HG03342 (cell line): ENCODE data around the gene GPR31.
"Not testable (repeated sequence)": the region's sequence is repeated elsewhere in the genome, so short reads cannot be mapped to it uniquely, and the experiment has no call there.

Experiments
- ATAC-seq: cut with Tn5 transposase; IDR thresholded peaks from one replicate; pipeline ENCODE4 v1.9.1; 2021; ENCODE audit warnings: mild to moderate bottlenecking, moderate library complexity; ENCODE audit not compliant: unreplicated experiment

GPR31 gene, protein sequence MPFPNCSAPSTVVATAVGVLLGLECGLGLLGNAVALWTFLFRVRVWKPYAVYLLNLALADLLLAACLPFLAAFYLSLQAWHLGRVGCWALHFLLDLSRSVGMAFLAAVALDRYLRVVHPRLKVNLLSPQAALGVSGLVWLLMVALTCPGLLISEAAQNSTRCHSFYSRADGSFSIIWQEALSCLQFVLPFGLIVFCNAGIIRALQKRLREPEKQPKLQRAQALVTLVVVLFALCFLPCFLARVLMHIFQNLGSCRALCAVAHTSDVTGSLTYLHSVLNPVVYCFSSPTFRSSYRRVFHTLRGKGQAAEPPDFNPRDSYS

DNA sequence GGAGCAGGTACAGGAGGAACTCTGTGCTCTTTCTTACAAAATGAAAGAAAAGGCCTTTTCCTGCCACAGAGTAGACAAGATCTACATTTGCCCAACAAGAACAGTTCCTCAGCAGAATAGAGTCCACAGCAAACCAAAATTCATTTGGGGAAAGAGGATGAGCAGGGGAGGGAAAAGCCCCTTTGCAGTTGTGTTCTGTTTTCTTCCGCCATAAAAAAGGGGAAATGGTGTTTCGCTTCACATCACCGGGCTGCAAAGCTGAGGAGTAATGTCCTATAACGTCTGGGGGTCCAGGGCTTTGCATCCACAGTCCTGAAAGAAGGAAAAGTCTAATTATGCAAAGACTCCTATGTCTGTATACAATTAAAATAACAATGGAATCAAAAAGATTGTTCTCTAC lies at the start of gene GPR31:
GPR31 (minus strand) TSS at position 118 of the 400 bp plus-strand sequence. CDS start 149 bp downstream, outside the sequence.
- ATAC-seq: no peak

DNA sequence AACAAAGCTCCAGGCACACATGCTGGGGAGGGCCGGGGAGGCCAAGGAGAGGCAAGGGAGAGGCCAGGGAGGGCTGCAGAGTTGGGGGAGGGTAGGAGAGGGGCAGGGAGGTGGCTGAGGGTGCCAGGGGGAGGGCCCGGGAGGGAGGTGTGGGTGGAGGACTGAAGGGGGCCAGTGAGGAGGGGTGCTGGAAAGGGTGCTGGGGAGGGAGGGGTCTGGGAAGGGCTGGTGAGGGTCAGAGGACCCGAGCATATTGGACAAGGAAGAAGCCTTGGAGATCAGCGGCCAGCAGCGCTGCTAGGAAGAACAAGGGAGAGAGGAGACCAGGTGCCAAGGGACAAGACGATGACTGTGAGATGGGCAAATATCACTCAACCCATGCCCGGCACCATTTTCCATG lies 49.7 kb upstream of the GPR31 start:
- ATAC-seq: no peak

DNA sequence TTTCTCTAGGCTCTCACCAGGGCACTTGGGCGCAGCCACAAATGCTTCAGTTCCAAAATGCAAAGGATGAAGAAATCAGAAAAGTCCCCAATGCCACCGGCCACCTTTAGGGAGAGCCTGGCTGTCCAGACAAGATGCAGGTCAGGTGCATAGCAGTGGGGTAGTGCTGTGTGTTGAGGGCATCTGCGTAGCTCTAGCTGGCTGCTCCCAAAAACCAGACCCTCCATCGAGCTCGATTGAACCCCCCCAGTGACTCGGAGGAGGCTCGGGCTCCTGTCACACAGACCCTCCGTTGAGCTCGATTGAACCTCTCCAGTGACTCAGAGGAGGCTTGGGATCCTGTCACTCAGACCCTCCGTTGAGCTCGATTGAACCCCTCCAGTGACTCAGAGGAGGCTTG lies 47.5 kb upstream of the GPR31 start:
- ATAC-seq: not testable (repeated sequence)

DNA sequence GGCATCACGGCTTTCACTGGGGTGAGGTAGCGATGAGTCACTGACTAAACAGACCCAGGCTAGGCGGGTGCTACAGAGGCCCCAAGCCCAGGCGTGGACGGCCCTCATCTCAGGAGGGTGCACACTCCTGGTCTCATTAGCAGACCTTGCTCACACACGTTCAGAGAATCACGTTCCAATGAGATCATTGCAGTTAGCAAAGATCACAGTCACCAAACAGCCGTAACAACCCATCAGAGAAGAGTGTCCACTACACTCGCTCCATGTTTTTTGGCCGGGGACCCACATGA lies 46.2 kb upstream of the GPR31 start:
- not testable (repeated sequence) for ATAC-seq

DNA sequence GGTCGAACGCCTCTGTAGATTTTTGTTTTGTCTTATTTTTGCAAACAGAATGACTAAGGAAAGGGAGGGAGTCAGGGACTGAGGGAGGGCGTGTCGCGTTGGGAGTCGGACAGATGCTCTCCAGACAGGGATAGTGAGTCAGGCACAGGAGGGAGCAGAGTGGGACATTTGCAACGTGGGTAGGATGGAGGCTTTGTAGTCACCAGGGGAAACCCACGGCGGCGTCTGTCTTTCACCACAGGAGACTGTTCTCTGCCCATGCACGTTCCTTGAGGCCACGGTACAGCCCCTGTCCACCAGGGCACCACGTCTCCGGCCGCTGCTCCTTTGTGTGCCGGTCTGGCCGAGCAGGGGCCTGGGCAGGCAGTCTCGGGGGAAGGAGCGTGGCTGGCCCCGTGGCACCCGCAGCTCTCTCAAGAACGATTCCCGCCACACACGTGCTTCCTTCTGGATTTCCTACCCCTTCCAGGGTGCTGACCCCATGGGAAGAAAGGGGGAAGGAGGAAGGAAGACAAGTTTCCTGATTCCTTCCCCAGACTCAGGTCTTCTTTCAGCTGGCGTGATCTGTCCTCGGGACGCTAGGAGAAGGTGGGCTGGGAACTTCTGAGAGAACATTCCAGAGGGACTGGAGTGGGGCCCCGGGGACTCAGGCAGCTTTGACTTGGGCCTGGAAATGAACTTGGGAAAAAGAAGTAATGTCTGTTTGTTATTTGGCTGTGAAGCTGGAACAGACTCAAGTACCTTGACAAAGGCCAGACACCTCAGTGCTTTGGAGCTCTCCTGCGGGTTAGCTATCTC lies 45.7 kb upstream of the GPR31 start:
- not testable (repeated sequence) for ATAC-seq

DNA sequence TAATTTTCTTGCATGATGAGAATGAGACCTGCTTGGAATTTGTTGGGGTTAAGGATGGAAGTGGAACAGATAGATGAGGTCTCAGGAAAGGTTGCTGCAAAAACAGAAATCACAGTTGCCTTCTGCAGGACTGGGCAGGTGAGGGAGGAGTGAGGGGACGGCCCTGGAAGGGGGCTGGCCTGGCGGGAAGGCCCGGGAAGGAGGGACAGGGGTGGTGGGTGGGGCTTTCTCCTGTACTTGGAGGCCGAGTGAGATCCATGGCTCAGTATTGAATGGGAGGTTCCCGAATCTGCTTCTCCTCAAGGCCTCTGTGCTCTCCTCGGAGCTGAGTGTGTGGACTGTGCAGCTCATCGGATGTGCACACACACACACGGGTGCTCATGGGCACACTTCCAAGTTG lies 44.8 kb upstream of the GPR31 start:
- ATAC-seq: not testable (repeated sequence)

DNA sequence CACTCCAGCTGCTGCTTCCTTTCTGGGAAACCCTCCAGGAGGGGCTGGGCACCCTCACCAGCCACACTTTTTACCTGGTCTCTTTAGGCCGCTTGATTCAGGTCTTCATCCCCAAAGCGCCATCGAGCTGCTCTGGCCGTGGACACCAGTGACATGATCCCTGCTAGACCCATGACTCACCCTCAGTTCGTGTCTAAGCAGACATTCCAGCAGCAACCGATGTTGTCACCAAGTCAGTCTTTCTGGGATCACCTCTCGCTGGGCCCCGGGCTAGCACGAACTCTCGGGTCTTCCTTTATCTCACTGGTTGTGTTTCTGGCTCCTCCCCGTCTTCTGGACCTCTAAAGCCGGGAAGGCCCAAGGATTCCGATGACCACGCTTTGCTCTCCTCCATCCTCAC lies 43.0 kb upstream of the GPR31 start:
- ATAC-seq: no peak

DNA sequence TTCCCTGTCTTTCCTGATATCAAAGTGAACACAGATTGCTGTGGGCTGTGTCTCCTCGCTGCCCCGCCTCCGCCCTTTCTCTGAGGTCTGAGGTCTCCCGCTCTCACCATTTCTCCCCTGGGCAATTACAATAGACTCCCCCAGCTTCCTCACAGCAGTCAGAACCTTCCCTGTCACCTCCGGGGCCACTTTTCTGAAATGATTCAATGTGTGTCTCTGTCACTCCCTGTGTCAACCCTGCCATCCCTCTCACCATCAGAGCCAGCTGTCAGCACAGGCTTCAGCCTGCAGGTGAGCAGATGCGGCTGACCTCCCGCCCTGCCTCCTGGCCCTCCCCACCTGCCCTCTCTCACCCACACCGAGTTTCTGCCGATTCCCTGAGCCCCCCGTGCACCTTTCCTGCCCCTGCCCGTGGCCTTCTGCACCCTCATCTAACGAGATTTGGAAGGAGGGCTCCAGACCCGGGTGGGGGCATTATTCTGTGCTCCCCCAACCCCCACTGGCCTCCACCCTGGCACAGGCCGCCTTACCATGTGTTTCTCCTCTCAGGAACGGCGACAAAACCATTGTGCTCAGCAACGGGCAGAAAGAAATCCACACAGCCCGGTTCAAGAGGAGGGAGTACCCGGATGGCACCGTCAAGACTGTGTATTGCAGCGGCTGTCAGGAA lies 38.3 kb upstream of the GPR31 start:
- ATAC-seq: not testable (repeated sequence)

DNA sequence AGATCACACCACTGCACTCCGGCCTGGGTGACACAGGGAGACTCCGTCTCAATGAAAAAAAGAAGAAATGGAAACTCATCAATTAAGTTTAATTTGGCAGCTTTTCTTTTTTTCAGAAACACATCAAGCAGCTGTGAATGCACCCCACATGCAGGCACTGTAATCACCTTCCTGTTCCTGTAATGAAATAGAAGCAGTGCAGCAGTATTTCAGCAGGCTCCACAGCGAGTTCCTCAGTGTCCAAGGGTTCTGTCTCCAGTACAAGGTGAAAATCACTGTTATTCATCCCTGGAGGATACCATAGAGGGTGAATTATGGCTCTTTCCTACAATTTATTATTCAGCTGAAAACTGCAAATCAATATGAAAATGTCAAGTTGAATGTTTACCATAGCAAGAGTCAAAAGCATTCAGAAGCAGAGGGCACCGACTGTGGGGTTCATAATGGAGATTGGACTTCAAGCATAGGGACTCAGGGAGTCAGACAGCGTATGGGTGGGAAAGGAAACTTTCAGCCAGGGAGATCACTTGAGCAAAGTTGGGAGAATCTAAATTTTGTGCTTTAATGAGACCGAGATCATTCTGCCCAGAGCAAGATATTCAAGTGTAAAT lies 35.8 kb upstream of the GPR31 start:
- not testable (repeated sequence) for ATAC-seq

DNA sequence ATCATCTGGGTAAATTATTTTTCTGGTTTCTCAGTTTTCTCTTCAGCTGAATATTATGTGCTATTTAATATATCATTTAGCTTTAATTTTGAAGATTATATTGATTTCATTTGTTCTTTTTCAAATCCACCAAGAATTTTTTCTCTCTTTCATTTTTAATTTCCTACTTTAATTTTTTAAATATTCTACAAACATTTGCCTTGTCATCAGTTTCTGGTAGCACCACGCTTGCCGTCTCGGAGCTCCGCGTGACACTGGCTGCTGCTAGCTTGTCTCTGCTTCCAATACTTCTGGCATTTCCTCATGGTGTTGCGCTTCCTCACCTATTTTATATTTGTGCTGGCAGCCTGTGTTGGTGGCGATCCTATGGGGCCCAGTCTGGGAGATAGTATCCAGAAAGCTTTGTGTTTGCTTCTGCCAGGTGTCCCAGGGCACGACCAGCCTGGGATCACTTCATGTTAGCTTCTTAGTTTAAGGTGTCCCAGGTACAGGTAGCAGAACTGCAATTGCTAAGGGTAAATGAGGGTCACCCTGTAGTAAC lies 33.3 kb upstream of the GPR31 start:
- ATAC-seq: not testable (repeated sequence)

DNA sequence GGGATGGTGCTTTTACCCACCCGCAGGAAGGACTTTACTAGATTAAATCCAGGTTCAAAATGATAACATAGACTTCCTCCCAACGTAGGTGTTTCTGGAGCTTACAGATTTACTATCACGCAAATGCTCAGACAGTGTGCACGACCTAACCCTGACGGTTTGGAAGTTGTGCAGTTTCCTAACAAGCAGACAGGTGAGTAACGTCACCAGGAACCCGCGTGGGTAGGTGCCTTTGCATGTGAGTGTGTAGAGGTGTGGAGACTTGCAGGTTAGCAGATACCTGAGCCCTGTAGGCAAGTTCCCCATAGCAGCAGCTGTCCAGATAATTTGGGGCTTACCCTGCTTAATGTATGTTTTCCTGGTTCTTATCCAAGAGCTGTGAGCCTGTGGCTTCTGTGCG lies 29.5 kb upstream of the GPR31 start:
- ATAC-seq: not testable (repeated sequence)

DNA sequence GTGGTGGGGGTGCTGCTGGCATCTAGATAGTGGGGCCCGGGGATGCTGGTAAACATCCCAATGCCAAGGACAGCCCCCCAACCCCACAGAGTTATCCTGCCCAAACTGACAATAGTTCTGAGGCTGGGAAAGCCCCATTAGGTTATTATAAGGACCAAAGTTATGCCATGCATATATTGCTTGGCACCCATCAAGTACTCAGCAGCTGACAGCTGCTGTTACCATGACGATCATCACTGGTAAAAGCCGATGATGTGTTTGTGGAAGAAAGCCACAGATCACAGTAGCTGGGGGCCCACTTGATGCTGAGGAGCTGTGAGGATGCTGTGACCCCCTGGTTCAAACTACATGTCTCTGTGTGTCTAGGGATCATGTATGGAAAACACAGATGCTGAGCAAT lies 27.3 kb upstream of the GPR31 start:
- ATAC-seq: not testable (repeated sequence)

DNA sequence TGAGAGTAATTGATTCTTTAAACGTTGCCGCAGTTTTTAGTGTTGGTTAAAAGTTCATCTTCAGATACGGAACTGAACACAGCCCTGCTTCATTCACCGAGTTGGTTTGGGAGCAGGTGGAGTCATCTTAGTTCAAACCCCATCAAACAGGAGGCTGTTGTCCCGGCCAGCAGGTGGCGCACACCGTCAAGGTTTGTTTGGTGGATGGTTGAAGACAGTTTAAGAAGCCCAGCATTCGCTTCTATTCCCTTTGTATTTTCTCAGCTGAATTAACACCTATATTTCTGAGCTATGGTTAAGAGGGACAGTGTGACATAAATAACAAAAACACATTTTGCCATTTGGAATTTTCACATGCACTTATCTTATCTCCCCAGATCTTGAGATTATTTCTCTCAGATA lies 25.1 kb upstream of the GPR31 start:
- ATAC-seq: peak; percentile 85

DNA sequence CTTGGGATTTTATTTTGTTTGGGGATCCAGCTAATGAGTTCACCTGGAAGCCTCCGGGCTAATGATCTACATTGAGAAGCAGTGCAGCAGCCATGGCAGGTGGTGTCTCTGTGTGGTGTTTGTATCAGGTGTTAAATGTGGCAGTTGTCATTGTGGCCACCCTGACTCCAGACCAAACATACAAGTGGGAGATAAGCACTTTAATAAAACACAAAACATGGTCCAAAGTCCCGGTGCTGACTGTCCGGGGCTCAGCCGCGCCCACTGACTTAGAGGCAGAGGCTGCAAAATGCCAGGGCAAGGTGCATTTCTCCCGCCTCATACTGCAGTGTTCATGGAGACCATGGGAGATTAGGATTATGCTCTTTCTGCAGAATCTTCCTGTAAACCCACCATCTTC lies 23.6 kb upstream of the GPR31 start:
- ATAC-seq: not testable (repeated sequence)

DNA sequence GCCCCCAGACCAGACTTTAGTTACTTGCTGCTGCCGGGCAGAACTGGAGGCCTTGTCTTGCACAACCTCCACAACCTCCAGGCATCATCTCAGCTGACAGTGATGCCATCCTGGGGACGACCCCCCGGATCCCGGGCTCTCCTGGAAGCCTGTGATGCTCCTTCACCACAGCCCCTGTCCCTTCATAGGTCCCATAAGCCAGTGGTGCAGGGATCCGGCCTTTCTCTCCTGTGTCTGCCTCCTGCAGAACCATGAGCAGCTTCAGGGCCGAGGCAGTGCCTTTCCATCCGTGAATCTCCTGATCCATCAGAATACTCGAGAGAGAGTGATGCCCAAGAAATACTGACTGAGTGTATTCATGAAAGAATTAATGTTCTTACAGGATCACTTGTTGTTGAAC lies 22.3 kb upstream of the GPR31 start:
- not testable (repeated sequence) for ATAC-seq

DNA sequence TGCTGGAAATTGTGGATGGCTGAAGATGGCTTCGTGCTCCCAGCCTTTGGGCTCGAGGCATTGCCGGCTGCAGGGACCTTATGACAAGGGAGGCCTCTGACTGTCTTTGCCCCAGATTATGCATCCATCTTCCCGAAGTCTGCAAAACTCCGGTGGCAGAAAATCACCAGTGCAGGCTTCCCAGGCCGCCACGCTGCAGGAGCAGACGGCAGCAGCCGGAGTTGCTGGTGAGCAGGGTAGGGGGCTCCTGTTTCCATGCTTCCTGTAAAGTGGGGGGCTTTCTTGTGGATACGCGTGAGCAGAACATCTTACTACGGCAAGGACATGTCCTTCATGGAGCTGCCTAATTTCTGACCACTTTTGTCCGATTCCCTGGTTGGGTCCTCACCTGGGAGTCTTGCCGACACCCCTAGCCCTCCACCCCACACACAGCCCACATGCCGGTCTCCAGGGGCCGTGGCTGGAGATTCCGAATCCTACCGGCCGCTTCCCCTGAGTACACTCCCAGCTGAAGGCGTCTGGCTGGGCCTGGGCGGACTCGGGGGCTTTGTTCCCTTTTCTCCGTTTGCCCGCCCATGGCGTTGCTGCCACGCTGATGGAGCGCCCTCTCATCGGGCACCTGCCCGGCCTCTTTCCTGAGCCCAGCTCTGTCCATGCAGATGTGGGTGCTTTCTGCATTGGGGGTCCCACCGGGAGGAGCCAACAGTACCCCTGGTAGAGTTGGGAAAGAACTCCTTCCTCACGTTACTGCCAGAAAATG lies 21.3 kb upstream of the GPR31 start:
- not testable (repeated sequence) for ATAC-seq

DNA sequence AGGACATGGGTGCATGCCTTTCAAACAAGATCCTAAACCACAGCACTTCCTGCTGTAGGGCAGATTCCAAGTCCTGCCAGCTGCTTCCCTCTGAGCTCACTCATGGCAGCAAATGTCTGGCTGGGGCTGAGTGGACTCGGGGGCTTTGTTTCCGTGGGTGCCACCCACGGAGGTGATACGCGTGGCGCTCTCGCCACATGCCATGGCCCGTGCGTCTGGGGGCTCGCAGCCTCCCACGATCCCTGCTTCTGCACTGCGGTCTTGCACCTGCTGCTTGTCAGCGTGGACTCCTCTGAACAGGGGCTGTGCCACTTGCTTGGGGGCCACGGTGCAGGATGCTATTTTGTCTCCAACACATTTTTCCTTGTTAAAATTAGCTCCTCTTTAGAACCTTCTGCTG lies 19.5 kb upstream of the GPR31 start:
- ATAC-seq: not testable (repeated sequence)

DNA sequence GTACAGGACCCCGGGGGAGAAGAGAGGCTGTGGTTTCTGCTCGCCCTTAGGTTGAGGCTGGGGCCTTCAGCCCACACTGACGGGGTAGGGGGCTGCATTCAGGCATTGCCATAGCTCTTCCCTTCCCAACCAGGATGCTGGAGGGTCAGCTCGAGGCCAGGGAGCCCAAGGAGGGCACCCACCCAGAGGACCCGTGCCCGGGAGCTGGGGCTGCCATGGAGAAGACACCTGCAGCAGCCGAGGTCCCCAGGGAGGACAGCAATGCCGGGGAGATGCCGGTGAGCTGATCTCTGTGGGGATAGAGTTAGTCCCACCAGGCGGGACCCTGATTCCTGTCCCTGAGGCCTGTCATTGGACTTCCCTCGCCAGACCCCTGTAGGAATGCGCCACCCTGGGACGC lies 14.2 kb upstream of the GPR31 start:
- ATAC-seq: not testable (repeated sequence)

DNA sequence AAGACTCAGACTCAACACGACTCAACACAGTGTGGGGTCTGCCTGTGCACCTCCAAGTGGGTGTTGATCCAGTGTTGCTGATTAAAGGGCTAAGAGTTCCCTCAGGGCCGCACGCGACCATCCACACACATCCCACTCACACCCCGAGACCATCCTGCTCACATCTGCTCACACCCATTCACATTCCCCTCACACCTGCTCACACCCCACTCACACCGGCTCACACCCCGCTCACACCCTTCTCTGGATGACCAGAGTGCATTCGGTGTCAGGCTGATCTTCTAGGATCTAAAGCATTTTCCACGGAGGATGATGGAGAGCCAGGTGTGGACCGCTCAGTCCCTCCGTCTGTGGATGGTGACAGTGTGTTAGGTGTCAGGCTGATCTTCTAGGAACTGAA lies 13.5 kb upstream of the GPR31 start:
- ATAC-seq: not testable (repeated sequence)

DNA sequence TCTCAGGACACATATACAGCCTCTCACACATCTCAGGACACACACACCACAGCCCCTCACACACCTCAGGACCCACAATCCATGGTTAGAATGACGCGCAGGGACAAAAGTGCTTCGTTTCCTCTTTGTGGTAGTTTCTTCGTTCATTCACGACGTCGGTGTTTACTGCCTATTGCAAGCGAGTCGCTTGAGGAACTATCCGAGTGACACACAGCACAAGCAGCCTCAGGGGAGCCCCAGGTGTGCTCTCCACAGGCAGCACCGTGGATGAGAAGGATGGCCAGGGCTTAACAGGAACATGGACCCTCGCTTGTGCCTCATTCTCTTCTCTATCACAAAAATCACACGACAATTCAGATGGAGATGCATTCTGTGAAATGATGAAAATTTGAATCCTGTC lies 12.1 kb upstream of the GPR31 start:
- not testable (repeated sequence) for ATAC-seq
